Liver (tissue), 9 donors: ENCODE results near the gene TMPRSS7. TPM values are rescaled to one million over a fixed set of nuclear protein-coding genes. Genes with fewer than 3 reads are reported as not detected.

Experiments used
- DNase-seq: peaks from one replicate; pipeline ENCODE4 v3.0.0-alpha.2; 2017; ENCODE audit warnings: low spot score
- H3K27ac ChIP-seq, 2 donors: one replicate each; pipeline ENCODE4 v1.7.0; 2013; ENCODE audit warnings: inconsistent platforms in 2 of 2, low read length in 2 of 2, control low read depth in 1 of 2, low read depth in 1 of 2, mild to moderate bottlenecking in 1 of 2
- H3K27me3 ChIP-seq, 4 donors: one replicate each; pipeline versions ENCODE4 v1.6.1 to v1.7.0; 2013; ENCODE audit warnings: low read length in 3 of 4, inconsistent platforms in 1 of 4, mild to moderate bottlenecking in 1 of 4, moderate library complexity in 1 of 4; ENCODE audit not compliant: control insufficient read depth in 4 of 4, insufficient read depth in 4 of 4
- H3K36me3 ChIP-seq, 4 donors: one replicate each; pipeline versions ENCODE4 v1.6.1 to v1.7.0; 2013; ENCODE audit warnings: low read length in 3 of 4, mild to moderate bottlenecking in 3 of 4, low read depth in 1 of 4, moderate library complexity in 1 of 4; ENCODE audit not compliant: control insufficient read depth in 4 of 4, insufficient read depth in 3 of 4
- H3K4me1 ChIP-seq, 4 donors: one replicate each; pipeline versions ENCODE4 v1.6.1 to v1.7.0; 2013; ENCODE audit warnings: low read length in 3 of 4, mild to moderate bottlenecking in 3 of 4, moderate library complexity in 1 of 4; ENCODE audit not compliant: control insufficient read depth in 4 of 4, insufficient read depth in 4 of 4
- H3K4me3 ChIP-seq, 3 donors: one replicate each; pipeline versions ENCODE4 v1.6.1 to v1.7.0; 2013; ENCODE audit warnings: low read length in 3 of 3, control low read depth in 1 of 3, low read depth in 1 of 3, mild to moderate bottlenecking in 1 of 3
- H3K9ac ChIP-seq, 2 donors: one replicate each; pipeline ENCODE4 v1.7.0; 2013; ENCODE audit warnings: low read length in 2 of 2, mild to moderate bottlenecking in 2 of 2, moderate library complexity in 2 of 2, control low read depth in 1 of 2, low read depth in 1 of 2
- H3K9me3 ChIP-seq, 4 donors: one replicate each; pipeline versions ENCODE4 v1.6.1 to v1.7.0; 2013; ENCODE audit warnings: low read length in 3 of 4; ENCODE audit not compliant: control insufficient read depth in 4 of 4
- EGR1 ChIP-seq, 2 donors: IDR thresholded peaks; 2 replicates each; pipeline ENCODE4 v1.6.1; 2016 to 2018; ENCODE audit warnings: antibody characterized with exemption in 2 of 2, low read depth in 2 of 2
- FOXA1 ChIP-seq: IDR thresholded peaks from 2 replicates; pipeline ENCODE4 v1.6.1; 2016; ENCODE audit warnings: antibody characterized with exemption
- FOXA2 ChIP-seq: IDR thresholded peaks from 2 replicates; pipeline ENCODE4 v1.6.1; 2016; ENCODE audit warnings: antibody characterized with exemption
- GABPA ChIP-seq, 2 donors: IDR thresholded peaks in 1 of 2; conservative IDR thresholded peaks in 1 of 2; 2 replicates each; pipeline ENCODE4 v1.6.1; 2016; ENCODE audit warnings: antibody characterized with exemption in 2 of 2, mild to moderate bottlenecking in 1 of 2, moderate library complexity in 1 of 2
- HNF4A ChIP-seq, 2 donors: conservative IDR thresholded peaks; 2 replicates each; pipeline ENCODE4 v1.6.1; 2016; ENCODE audit warnings: antibody characterized with exemption in 2 of 2, mild to moderate bottlenecking in 2 of 2
- HNF4G ChIP-seq: IDR thresholded peaks from 2 replicates; pipeline ENCODE4 v1.6.1; 2016; ENCODE audit warnings: antibody characterized with exemption
- JUND ChIP-seq, 2 donors: IDR thresholded peaks; 2 replicates each; pipeline ENCODE4 v1.6.1; 2016; ENCODE audit warnings: antibody characterized with exemption in 2 of 2
- MAX ChIP-seq: IDR thresholded peaks from 2 replicates; pipeline ENCODE4 v1.6.1; 2016; ENCODE audit warnings: antibody characterized with exemption
- NR2F2 ChIP-seq: IDR thresholded peaks from 2 replicates; pipeline ENCODE4 v1.6.1; 2016; ENCODE audit warnings: antibody characterized with exemption
- RAD21 ChIP-seq, 2 donors: IDR thresholded peaks; 2 replicates each; pipeline ENCODE4 v1.6.1; 2016; ENCODE audit warnings: antibody characterized with exemption in 2 of 2, mild to moderate bottlenecking in 2 of 2
- REST ChIP-seq: IDR thresholded peaks from 2 replicates; pipeline ENCODE4 v1.6.1; 2016; ENCODE audit warnings: antibody characterized with exemption, mild to moderate bottlenecking
- RXRA ChIP-seq, 2 donors: IDR thresholded peaks; 2 replicates each; pipeline ENCODE4 v1.6.1; 2017 to 2018; ENCODE audit warnings: antibody characterized with exemption in 2 of 2, mild to moderate bottlenecking in 1 of 2
- SP1 ChIP-seq: IDR thresholded peaks from 2 replicates; pipeline ENCODE4 v1.6.1; 2018; ENCODE audit warnings: antibody characterized with exemption, mild to moderate bottlenecking
- TAF1 ChIP-seq: conservative IDR thresholded peaks from 2 replicates; pipeline ENCODE4 v1.6.1; 2016; ENCODE audit warnings: antibody characterized with exemption, mild to moderate bottlenecking
- YY1 ChIP-seq: IDR thresholded peaks from 2 replicates; pipeline ENCODE4 v1.6.1; 2016; ENCODE audit warnings: antibody characterized with exemption, mild to moderate bottlenecking
- ZBTB33 ChIP-seq: IDR thresholded peaks from 2 replicates; pipeline ENCODE4 v1.6.1; 2016; ENCODE audit warnings: antibody characterized with exemption
- WGBS: extraction: QIAGEN DNeasy Blood & Tissue Kit; methylation state at CpG from one replicate; pipeline ENCODE4 v1.1.7; 2013; 5-methylcytosine and 5-hydroxymethylcytosine counted together
- polyA plus RNA-seq, 2 donors: library from polyadenylated mRNA; stranded (reverse) in 1 of 2; unstranded in 1 of 2; fragments of 200-250 nt in 1 of 2; fragments of >200 nt in 1 of 2; fragmentation: Nextera tagmentation in 1 of 2; extraction: Ambion mirVana in 1 of 2; gene quantifications; one replicate each; pipeline versions ENCODE4 v1.2.1 to v1.2.3, GENCODE V29; 2013 to 2015
- total RNA-seq, 2 donors: library from RNA; depleted of rRNA; stranded (reverse); fragments of >200 nt; gene quantifications; one replicate each; pipeline ENCODE4 v1.2.3, GENCODE V29; 2014
- TF ChIP-seq, protein P1 (sequence below): fragments of 150-350 bp; IDR thresholded peaks from 2 replicates; pipeline ENCODE4 v1.5.1; 2017; ENCODE audit warnings: improper control_type of control experiment, low read depth, low read length; ENCODE audit not compliant: missing input control
- donor health status: healthy.
- donor health status: healthy.
- donor health status: healthy.
- donor health status: healthy.
- donor health status: healthy.

The TMPRSS7 gene
- total and polyA plus RNA-seq, 4 donors, result not detected

DNA sequence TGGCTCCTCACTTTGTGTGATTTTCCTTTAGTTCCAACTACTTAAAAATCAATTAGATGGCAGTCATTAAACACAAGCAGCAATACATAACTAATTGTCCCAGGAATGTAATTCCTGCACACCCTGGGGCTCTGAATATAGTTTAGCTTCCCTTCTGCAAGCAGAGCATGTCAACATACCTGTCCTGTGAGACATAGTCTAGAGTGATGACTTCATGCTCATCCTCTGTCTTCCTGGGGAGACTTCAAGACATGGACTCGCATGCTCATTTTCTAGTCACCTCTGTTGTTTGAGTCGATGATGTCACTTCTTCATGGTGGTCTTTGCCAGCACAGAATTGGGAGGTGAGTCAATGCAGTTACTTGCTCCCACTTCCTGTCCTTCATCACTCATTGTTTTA is 67.4 kb downstream of the TMPRSS7 start:
- TF ChIP-seq REST, result no peak
- TF ChIP-seq GABPA (IDR thresholded peaks at IDR 0.05 in 1 of 2, conservative IDR thresholded peaks at IDR 0.05 in 1 of 2), result no peak
- TF ChIP-seq YY1, result no peak
- no peak for TF ChIP-seq JUND (IDR thresholded peaks at IDR 0.05)
- TF ChIP-seq NR2F2, result no peak
- no peak for TF ChIP-seq ZBTB33
- TF ChIP-seq RAD21 (IDR thresholded peaks at IDR 0.05), result no peak
- DNase-seq, result no peak
- H3K4me1 ChIP-seq, result no peaks in the 10 kb centered on the region
- WGBS, result 87% methylated on average over 2 of the region's 2 CpGs
- no peak overlapping the region for H3K9ac ChIP-seq
- no peaks in the 10 kb centered on the region for H3K9me3 ChIP-seq
- no peaks in the 10 kb centered on the region for H3K36me3 ChIP-seq
- no peaks in the 10 kb centered on the region for H3K27me3 ChIP-seq
- no peak overlapping the region for H3K4me3 ChIP-seq
- no peak overlapping the region for H3K27ac ChIP-seq

DNA sequence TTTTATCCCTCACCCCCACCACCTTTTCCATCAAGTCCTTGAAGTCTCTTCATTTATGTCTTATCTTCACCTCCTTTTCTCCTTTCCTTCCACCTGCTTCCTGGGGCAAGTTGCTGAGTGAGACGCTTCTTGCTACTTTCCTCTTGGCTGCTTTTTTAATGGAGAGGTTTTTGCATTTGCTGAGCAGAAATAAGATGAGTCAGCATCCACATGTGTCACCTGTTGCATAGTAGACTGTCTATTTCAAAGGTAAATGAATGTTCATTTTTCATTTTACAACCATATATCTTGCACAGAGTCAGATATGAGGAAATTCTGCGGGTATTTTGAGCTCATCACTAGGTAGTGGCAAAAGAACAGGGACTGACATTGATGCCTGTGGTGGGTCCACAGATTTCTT is 70.2 kb downstream of the TMPRSS7 start:
- no peak for TF ChIP-seq TAF1
- no peak for TF ChIP-seq JUND (IDR thresholded peaks at IDR 0.05)
- TF ChIP-seq, protein P1, sequence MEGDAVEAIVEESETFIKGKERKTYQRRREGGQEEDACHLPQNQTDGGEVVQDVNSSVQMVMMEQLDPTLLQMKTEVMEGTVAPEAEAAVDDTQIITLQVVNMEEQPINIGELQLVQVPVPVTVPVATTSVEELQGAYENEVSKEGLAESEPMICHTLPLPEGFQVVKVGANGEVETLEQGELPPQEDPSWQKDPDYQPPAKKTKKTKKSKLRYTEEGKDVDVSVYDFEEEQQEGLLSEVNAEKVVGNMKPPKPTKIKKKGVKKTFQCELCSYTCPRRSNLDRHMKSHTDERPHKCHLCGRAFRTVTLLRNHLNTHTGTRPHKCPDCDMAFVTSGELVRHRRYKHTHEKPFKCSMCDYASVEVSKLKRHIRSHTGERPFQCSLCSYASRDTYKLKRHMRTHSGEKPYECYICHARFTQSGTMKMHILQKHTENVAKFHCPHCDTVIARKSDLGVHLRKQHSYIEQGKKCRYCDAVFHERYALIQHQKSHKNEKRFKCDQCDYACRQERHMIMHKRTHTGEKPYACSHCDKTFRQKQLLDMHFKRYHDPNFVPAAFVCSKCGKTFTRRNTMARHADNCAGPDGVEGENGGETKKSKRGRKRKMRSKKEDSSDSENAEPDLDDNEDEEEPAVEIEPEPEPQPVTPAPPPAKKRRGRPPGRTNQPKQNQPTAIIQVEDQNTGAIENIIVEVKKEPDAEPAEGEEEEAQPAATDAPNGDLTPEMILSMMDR, result no peak
- TF ChIP-seq RXRA (IDR thresholded peaks at IDR 0.05), result no peak
- no peak for TF ChIP-seq HNF4G
- no peak for TF ChIP-seq GABPA (IDR thresholded peaks at IDR 0.05 in 1 of 2, conservative IDR thresholded peaks at IDR 0.05 in 1 of 2)
- TF ChIP-seq YY1, result no peak
- TF ChIP-seq SP1, result no peak
- TF ChIP-seq RAD21 (IDR thresholded peaks at IDR 0.05), result no peak
- TF ChIP-seq FOXA1, result no peak
- no peak for TF ChIP-seq NR2F2
- TF ChIP-seq FOXA2, result no peak
- TF ChIP-seq MAX, result no peak
- TF ChIP-seq EGR1 (IDR thresholded peaks at IDR 0.05; ENCODE audit: low read depth in 2 of 2), result no peak
- no peak for TF ChIP-seq HNF4A (conservative IDR thresholded peaks at IDR 0.05)
- TF ChIP-seq REST, result no peak
- Histone ChIP-seq H3K27ac (no peak overlapping the region), H3K4me1 (no peaks in the 10 kb centered on the region), H3K27me3 (no peaks in the 10 kb centered on the region), H3K9ac (no peak overlapping the region), H3K9me3 (no peaks in the 10 kb centered on the region), H3K36me3 (no peaks in the 10 kb centered on the region), H3K4me3 (no peak overlapping the region)
- DNase-seq, result no peak
- 81% methylated on average over 2 of the region's 2 CpGs for WGBS
